Mucosa of gallbladder (tissue), 1 donor: Measurements from ENCODE around the gene TBC1D9. TPM values are rescaled to one million over a fixed set of nuclear protein-coding genes. Genes with fewer than 3 reads are reported as not detected.
"Not testable (repeated sequence)": the region's sequence is repeated elsewhere in the genome, so short reads cannot be mapped to it uniquely, and the experiment has no call there.

Source experiments
- DNase-seq: peaks from one replicate; pipeline ENCODE4 v3.0.0-alpha.2; 2020; ENCODE audit warnings: low spot score
- total RNA-seq: library from RNA; stranded (reverse); gene quantifications from one replicate; pipeline ENCODE4 v1.2.1, GENCODE V29; 2021
- donor health status: DM: no; HTN: no; CAD: no.

Gene TBC1D9
- total RNA-seq, 1 donor from 2014 or later: 36.9 TPM

- no peak for DNase-seq
These were observed 2.9 kb downstream of the TBC1D9 start for GRCh38 chr4:140753329-140753728.

- DNase-seq: no peak
These were observed 3.7 kb downstream of the TBC1D9 start for GRCh38 chr4:140752291-140753068.

- DNase-seq: no peak
These were observed 5.7 kb downstream of the TBC1D9 start for GRCh38 chr4:140750470-140750869.

GRCh38 chr4:140748171-140748570 is 8.0 kb downstream of the TBC1D9 start:
- no peak for DNase-seq

GRCh38 chr4:140746546-140746945 is 9.6 kb downstream of the TBC1D9 start:
- DNase-seq: not testable (repeated sequence)

GRCh38 chr4:140744421-140744820 is 11.8 kb downstream of the TBC1D9 start:
- DNase-seq: no peak

GRCh38 chr4:140743194-140743931 is 12.8 kb downstream of the TBC1D9 start:
- DNase-seq: no peak

- DNase-seq: no peak
These were observed 13.4 kb downstream of the TBC1D9 start for GRCh38 chr4:140742838-140743193.

GRCh38 chr4:140740906-140741670 is 15.1 kb downstream of the TBC1D9 start:
- no peak for DNase-seq

- DNase-seq: no peak
These were observed 15.8 kb downstream of the TBC1D9 start for GRCh38 chr4:140740422-140740821.

GRCh38 chr4:140739971-140740370 is 16.2 kb downstream of the TBC1D9 start:
- DNase-seq: no peak

- DNase-seq: no peak
These were observed 18.0 kb downstream of the TBC1D9 start for GRCh38 chr4:140738139-140738538.

GRCh38 chr4:140736669-140737343 is 19.4 kb downstream of the TBC1D9 start:
- no peak for DNase-seq

GRCh38 chr4:140735779-140736391 is 20.3 kb downstream of the TBC1D9 start:
- no peak for DNase-seq

GRCh38 chr4:140735317-140735716 is 20.9 kb downstream of the TBC1D9 start:
- no peak for DNase-seq

- DNase-seq: no peak
These were observed 23.4 kb downstream of the TBC1D9 start for GRCh38 chr4:140732780-140733179.

GRCh38 chr4:140729344-140730049 is 26.7 kb downstream of the TBC1D9 start:
- DNase-seq: no peak

- DNase-seq: no peak
These were observed 29.2 kb downstream of the TBC1D9 start for GRCh38 chr4:140726776-140727500.

GRCh38 chr4:140725556-140725955 is 30.6 kb downstream of the TBC1D9 start:
- DNase-seq: no peak

GRCh38 chr4:140724760-140725159 is 31.4 kb downstream of the TBC1D9 start:
- DNase-seq: no peak
